LHCN-M2 (cell line): ENCODE results near the gene OBI1. TPM values are rescaled to one million over a fixed set of nuclear protein-coding genes. Genes with fewer than 3 reads are reported as not detected.

Source experiments
- DNase-seq: peaks from one replicate; pipeline ENCODE4 v3.0.0-alpha.2; 2012; ENCODE audit warnings: low read depth
- total RNA-seq: library from RNA; depleted of rRNA; stranded (reverse); fragments of >200 nt; gene quantifications from 2 replicates; pipeline ENCODE4 v1.2.3, GENCODE V29; 2014; rRNA removed

Gene OBI1
- total RNA-seq, 1 experiment from 2014 or later: 23.6 TPM

DNA sequence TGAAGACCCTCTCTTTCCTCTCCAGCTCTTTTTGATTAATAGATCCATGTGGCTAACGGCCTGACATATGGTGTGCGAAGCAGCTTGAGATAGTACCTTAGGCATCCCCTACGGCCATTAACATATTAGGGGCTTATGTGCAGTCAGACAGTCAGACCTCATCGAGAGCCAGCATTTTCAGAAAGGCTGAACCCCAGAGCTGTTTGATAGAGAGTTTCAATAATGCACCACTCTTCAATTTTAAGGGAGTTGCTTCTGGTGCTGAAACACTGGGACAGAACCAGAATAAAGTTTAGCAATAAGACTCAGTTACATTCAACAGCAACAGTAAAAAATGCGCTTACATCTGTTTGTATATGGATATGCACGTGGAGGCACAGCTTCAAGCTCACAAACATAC, 66.4 kb downstream of the OBI1 start:
- no peak for DNase-seq

- DNase-seq: peak; percentile 32
Observed at GRCh38 chr13:78589206-78589605, 69.7 kb downstream of the OBI1 start.

DNA sequence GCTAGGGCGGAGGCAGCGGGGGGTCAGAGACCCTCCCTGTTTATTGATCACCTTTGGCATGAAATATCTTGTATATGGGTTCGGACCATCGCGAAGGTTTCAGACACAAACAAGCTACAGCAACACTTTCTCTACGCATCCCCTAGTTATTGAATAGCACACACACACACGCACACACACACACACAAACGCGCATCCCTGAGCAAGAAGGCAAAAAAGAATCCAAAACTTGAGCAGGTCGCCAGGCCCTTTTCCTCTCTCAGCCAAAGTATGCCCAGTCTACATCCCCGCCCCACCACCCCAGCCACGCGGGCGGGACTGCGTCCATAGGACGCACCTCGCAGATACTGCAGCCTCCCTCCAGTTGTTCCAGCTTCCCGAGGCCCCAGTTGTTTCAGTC, 71.6 kb downstream of the OBI1 start:
- no peak for DNase-seq

- DNase-seq: no peak
Observed at GRCh38 chr13:78586706-78587105, 72.2 kb downstream of the OBI1 start.

DNA sequence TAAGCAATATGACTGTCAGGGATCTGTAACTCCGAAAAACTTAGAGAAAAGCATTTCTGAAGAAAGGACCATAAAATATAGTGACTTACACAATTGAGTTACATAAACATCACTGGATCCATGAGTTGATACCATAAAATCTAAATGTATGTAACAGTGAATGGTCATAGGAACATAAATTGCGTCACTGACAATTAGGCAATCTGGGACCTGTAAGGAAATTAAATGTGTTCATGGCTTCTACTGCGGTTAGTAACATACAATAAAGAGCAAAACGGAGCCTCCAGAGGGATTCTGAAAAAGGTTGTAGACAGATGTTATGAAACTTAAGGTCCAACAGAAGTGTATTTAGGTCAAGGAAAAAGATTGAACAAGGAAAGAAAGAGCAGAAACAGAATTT, 82.7 kb downstream of the OBI1 start:
- no peak for DNase-seq

DNA sequence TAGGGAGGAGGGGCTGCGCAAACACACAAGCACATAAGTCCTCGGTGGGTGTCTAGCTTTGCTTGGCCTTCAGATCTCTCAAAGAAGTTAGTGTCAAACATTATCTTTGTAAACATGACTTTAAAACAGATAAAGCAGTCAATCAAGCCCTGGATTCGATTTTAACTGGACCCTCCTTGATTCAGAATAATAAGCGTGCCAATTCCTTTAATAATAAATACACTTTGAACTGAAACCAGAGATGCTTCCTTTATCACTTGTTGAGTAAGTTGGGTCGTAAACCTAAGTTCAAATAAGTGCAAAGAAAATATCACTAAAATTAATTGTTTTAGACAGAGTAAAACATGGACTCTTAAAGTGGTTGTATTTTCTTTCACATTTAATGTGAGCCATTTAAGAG, 86.5 kb downstream of the OBI1 start:
- no peak for DNase-seq

- DNase-seq: no peak
Observed at GRCh38 chr13:78569029-78569428, 89.9 kb downstream of the OBI1 start.

DNA sequence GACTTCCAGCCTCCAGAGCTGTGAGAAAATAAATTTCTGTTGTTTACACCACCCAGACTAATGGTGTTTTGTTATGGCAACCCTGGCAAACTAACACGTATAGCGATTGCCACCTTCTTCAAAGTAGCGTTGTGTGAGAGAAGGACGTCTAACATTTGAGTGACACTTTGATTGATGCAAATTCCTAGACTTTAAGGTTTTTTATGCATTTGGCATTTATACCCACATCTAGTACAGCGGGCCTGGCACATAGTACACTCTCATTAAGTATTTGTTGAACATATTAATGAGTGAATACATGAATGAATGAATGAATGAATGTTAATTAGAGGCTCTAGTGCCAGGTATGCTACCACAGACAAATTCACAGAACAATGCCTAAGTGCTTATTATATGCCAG, 92.3 kb downstream of the OBI1 start:
- no peak for DNase-seq

Other genes starting within 250 kb of the OBI1 start
- gene POU4F1, start 55.6 kb downstream of the OBI1 start, total RNA-seq: 0.29 and 0.32 TPM in 2 replicates